Bronchial epithelial cell (primary cell): ENCODE data around the gene MYO3B. TPM values are rescaled to one million over a fixed set of nuclear protein-coding genes. Genes with fewer than 3 reads are reported as not detected.
A peak's percentile ranks its signal among the peaks of the same experiment; 100 is the strongest.

Experiments used
- DNase-seq: peaks from one replicate; pipeline ENCODE4 v3.0.0-alpha.2; 2010; ENCODE audit warnings: low read depth
- FAIRE-seq: peaks from 2 replicates; lab custom pipeline; 2011; peaks lifted over from hg19 to GRCh38; lab: Jason Lieb, UNC
- H3K27me3 ChIP-seq: 2 replicates; pipeline ENCODE4 v1.5.1; 2011; ENCODE audit warnings: low read length; ENCODE audit not compliant: control insufficient read depth, insufficient read depth
- H3K36me3 ChIP-seq: 2 replicates; pipeline ENCODE4 v1.5.1; 2011; ENCODE audit warnings: low read length; ENCODE audit not compliant: control insufficient read depth, insufficient read depth
- H3K4me3 ChIP-seq: 2 replicates; pipeline ENCODE4 v1.5.1; 2011; ENCODE audit warnings: mild to moderate bottlenecking, low read depth, low read length, control low read depth
- total RNA-seq: library from RNA; depleted of rRNA; stranded (reverse); fragments of >200 nt; gene quantifications from 2 replicates; pipeline ENCODE4 v1.2.1, GENCODE V29; 2014
- TF ChIP-seq, protein P1 (sequence below): IDR thresholded peaks from 2 replicates; pipeline ENCODE4 v1.5.1; 2011; ENCODE audit warnings: mild to moderate bottlenecking, moderate library complexity, low read length, control low read depth, inconsistent platforms; ENCODE audit not compliant: insufficient read depth, severe bottlenecking

Gene MYO3B
- total RNA-seq, 1 donor from 2014 or later: under 0.01 TPM

DNA sequence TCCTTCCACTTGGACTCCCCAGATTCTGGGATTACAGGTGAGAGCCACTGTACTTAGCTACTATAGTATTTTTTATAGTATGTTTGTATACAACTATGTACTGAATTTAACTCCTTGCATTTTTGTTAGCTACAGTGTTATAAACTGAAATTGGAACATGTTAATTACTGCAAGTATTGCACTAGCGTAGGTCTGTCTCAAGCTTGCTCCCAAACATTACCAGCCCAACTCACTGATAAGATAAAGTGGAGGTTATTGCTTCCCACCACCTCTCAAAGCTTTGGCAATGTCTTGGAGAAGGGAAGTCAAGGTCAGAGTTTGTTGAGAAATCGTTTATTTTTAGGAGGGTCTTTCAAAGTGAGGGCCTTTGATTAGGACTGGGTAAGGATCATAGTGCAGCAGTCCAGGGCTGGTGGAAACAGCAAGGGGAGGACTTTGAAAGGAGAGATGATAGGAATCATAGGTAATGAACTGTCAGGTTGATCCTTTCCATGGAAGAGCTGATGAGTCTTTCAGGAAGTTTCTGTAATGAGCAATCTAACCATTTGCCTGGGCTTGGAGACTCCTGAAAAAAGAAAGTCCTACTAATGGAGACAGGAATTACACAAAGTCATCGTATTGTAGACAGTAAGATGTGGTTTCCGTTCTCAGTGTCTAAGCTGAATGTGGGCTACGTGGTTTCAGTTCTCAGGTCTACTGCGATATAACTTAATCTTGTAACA lies 257.1 kb downstream of the MYO3B start:
- Histone ChIP-seq H3K4me3 (no peak overlapping the region), H3K36me3 (no peaks in the 10 kb centered on the region), H3K27me3 (no peaks in the 10 kb centered on the region)
- DNase-seq: no peak
- TF ChIP-seq, protein P1, sequence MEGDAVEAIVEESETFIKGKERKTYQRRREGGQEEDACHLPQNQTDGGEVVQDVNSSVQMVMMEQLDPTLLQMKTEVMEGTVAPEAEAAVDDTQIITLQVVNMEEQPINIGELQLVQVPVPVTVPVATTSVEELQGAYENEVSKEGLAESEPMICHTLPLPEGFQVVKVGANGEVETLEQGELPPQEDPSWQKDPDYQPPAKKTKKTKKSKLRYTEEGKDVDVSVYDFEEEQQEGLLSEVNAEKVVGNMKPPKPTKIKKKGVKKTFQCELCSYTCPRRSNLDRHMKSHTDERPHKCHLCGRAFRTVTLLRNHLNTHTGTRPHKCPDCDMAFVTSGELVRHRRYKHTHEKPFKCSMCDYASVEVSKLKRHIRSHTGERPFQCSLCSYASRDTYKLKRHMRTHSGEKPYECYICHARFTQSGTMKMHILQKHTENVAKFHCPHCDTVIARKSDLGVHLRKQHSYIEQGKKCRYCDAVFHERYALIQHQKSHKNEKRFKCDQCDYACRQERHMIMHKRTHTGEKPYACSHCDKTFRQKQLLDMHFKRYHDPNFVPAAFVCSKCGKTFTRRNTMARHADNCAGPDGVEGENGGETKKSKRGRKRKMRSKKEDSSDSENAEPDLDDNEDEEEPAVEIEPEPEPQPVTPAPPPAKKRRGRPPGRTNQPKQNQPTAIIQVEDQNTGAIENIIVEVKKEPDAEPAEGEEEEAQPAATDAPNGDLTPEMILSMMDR: no peak
- FAIRE-seq: no peak

DNA sequence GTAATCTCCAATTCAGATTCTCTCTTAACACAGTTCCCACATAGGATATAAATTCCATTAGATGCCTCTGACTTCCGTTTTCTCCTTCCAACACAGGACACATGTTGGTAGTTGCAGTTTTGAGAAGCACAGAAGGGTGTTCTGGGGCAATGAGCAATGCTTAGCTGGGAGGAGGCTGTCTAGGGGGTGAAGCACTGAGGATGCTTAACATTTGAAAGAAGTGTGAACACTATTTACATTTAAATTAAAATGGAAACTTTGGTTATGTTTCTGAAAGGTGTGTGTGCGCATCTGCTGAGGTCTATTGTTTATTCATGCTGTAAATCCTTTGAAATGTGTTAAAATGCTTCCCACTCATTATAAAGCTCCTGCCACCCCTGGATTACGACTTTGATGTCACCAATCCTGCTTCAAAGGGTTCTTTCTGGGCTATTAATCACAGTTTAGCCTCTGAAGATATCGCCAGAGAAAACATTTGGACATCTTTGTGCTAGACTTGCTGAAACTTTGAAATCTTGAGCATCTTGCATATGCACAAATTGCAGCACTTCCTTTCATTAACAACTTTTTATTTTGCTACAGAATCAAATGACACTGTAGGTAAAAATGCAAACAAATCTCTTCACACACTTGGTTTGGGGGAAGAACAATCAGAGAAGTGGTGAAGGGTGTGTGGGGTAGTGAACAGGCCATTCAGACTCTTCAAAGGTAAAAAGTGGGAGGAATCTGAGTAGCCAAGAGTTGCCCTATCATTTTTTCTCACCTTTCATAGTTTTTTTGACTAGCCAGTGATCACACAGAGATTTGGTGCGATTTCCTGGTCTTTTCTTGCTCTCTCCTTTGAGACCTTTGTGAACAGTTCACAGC lies 258.4 kb downstream of the MYO3B start:
- Histone ChIP-seq H3K27me3 (no peaks in the 10 kb centered on the region), H3K4me3 (no peak overlapping the region), H3K36me3 (no peaks in the 10 kb centered on the region)
- no peak for FAIRE-seq
- TF ChIP-seq, protein P1: no peak
- DNase-seq: no peak

DNA sequence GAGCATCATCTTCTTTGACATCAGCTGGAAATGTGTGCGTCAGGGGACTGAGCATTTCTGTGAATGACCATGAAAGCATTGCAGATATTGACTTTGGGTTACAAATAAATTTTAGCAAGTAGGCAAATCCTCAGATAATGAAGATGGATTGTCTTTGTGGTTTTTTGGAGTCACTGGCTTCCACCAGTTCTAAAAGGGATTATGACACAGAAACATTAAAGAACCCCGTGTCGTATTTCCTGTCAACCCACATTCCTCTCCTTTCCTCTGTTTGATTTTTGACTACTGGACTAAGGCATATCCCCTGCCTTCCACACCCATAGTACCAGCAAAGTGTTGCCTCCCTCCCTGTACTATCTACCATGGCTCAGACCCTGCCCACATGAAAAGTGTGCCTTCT lies 268.1 kb downstream of the MYO3B start:
- TF ChIP-seq, protein P1: no peak
- DNase-seq: peak; percentile 24
- Histone ChIP-seq H3K4me3 (no peak overlapping the region), H3K36me3 (no peaks in the 10 kb centered on the region), H3K27me3 (no peaks in the 10 kb centered on the region)
- FAIRE-seq: no peak

DNA sequence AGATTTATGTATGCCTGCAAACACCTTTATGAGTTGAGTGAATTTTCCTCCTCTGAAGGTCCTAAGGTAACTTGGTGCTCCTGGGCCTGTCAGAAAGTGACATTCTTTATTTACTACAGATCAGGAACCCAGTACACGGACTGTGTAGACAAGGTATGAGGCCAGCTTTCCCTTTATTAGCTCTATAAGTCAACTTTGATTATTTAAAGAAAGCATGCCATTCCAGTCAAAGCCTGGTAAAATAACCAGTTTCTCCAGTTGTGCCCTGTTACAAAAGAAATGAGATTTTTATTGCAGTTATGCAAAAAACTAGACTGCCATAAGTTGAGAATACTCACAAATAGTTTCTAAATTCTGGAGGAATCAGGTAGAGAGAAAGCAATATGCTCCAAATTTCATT lies 271.1 kb downstream of the MYO3B start:
- Histone ChIP-seq H3K27me3 (no peaks in the 10 kb centered on the region), H3K36me3 (no peaks in the 10 kb centered on the region), H3K4me3 (no peak overlapping the region)
- FAIRE-seq: no peak
- no peak for DNase-seq
- TF ChIP-seq, protein P1: no peak

DNA sequence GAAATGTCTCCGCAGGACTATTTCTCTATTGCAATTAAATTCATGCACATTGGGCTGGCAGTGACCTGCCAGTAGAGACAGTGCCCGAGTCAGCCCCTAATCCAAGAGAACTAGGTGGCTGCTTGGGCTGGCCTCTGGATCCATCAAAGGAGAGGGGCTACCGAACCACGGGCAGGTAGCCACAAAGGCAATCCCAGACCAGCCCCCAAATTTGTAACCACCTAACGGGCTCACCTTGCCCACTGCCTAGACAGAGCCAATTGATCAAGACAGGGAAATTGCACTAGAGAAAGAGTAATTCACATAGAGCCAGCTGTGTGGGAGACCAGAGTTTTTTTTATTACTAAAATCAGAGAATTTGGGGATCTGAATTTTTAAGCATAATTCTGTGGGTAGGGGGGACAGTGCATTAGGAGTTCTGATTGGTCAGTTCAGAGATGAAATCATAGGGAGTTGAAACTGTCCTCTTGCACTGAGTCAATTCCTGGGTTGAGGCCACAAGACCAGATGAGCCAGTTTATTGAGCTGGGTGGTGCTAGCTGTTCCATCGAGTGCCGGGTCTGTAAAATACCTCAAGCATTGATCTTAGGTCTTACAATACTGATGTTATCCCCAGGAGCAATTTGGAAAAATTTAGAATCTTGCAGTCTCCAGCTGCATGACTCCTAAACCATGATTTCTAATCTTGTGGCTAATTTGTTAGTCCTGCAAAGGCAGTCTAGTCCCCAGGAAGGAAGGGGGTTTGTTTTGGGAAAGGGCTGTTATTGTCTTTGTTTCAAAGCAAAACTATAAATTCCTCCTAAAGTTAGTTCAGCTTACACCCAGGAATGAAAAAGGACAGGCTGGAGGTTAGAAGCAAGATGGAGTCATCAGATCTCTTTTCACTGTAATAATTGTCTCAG lies 276.8 kb downstream of the MYO3B start:
- FAIRE-seq: no peak
- peak; percentile 20 for DNase-seq

More for the DNA sequence above, 276.8 kb downstream of the MYO3B start:
- TF ChIP-seq, protein P1: no peak
- no peaks in the 10 kb centered on the region for H3K27me3 ChIP-seq
- no peak overlapping the region for H3K4me3 ChIP-seq
- no peaks in the 10 kb centered on the region for H3K36me3 ChIP-seq
